H1 (cell line): ENCODE measurements around the gene CCDC148. TPM values are rescaled to one million over a fixed set of nuclear protein-coding genes. Genes with fewer than 3 reads are reported as not detected.

Experiments
- CTCF ChIA-PET: fragments of 300-600 bp; sonication (Branson Sonifier 250); formaldehyde crosslinking; loops from one replicate; lab custom pipeline; 2021; ENCODE audit not compliant: partially characterized antibody; lab: Charles Lee
- POLR2A ChIA-PET: fragments of 300-600 bp; sonication (Branson Sonifier 250); formaldehyde crosslinking; loops from one replicate; lab custom pipeline; 2021; ENCODE audit warnings: inconsistent platforms; ENCODE audit not compliant: partially characterized antibody; lab: Charles Lee
- DNase-seq, 2 experiments: peaks; one replicate each; pipeline versions ENCODE4 v3.0.0 to v3.0.0-alpha.2; 2010 to 2022; ENCODE audit warnings: low spot score in 2 of 2, low read depth in 1 of 2, mixed read lengths in 1 of 2
- FAIRE-seq: peaks from 2 replicates; lab custom pipeline; 2011; peaks lifted over from hg19 to GRCh38; lab: Jason Lieb, UNC
- H2AFZ ChIP-seq: 2 replicates; pipeline ENCODE4 v1.8.1; 2012; ENCODE audit warnings: low read length, inconsistent platforms
- H2AK5ac ChIP-seq: 2 replicates; pipeline ENCODE4 v1.6.1; 2013; ENCODE audit warnings: low read depth, low read length
- H2BK120ac ChIP-seq: replicated peaks from 2 replicates; pipeline ENCODE3; 2013; ENCODE audit warnings: low read depth, low read length, inconsistent platforms
- H2BK12ac ChIP-seq: 2 replicates; pipeline ENCODE4 v1.6.1; 2013; ENCODE audit warnings: low read depth, low read length
- H2BK15ac ChIP-seq: 2 replicates; pipeline ENCODE4 v1.6.1; 2013; ENCODE audit warnings: low read length
- H2BK20ac ChIP-seq: 2 replicates; pipeline ENCODE4 v1.6.1; 2013; ENCODE audit warnings: low read length
- H2BK5ac ChIP-seq: 2 replicates; pipeline ENCODE4 v1.6.1; 2013; ENCODE audit warnings: low read depth, low read length
- H3K14ac ChIP-seq: 2 replicates; pipeline ENCODE4 v1.6.1; 2013; ENCODE audit warnings: inconsistent platforms; ENCODE audit not compliant: insufficient read length
- H3K18ac ChIP-seq: 2 replicates; pipeline ENCODE4 v1.6.1; 2013; ENCODE audit warnings: low read length; ENCODE audit errors: extremely low read depth
- H3K23ac ChIP-seq: 2 replicates; pipeline ENCODE4 v1.6.1; 2013; ENCODE audit warnings: inconsistent platforms; ENCODE audit not compliant: insufficient read length
- H3K23me2 ChIP-seq: 2 replicates; pipeline ENCODE4 v1.6.1; 2013; ENCODE audit warnings: low read depth, low read length
- H3K27ac ChIP-seq: 2 replicates; pipeline ENCODE4 v1.6.1; 2011; ENCODE audit warnings: low read depth, low read length, inconsistent platforms
- H3K27me3 ChIP-seq, 4 experiments: replicated peaks in 1 of 4; 1 replicate in 1 of 4; 2 replicates in 3 of 4; pipeline versions ENCODE4 v1.6.1 to v1.8.1; 2011 to 2013; ENCODE audit warnings: low read length in 3 of 4, mild to moderate bottlenecking in 3 of 4, inconsistent platforms in 2 of 4, mixed read lengths in 2 of 4, moderate library complexity in 1 of 4; ENCODE audit not compliant: control insufficient read depth in 3 of 4, insufficient read depth in 3 of 4; ENCODE audit errors: extremely low read depth in 1 of 4
- H3K36me3 ChIP-seq, 4 experiments: 2 replicates each; pipeline versions ENCODE4 v1.6.1 to v1.8.1; 2011 to 2013; ENCODE audit warnings: mild to moderate bottlenecking in 4 of 4, low read length in 3 of 4, moderate library complexity in 2 of 4, control low read depth in 1 of 4, inconsistent platforms in 1 of 4; ENCODE audit not compliant: insufficient read depth in 4 of 4, control insufficient read depth in 2 of 4
- H3K4ac ChIP-seq: replicated peaks from 2 replicates; pipeline ENCODE3; 2013; ENCODE audit warnings: low read length, low read depth, mixed read lengths, inconsistent platforms; ENCODE audit not compliant: insufficient read length
- H3K4me1 ChIP-seq, 4 experiments: replicated peaks in 1 of 4; 1 replicate in 1 of 4; 2 replicates in 3 of 4; pipeline versions ENCODE4 v1.6.1 to v1.8.1; 2011 to 2013; ENCODE audit warnings: low read length in 3 of 4, inconsistent platforms in 2 of 4, mixed read lengths in 1 of 4; ENCODE audit not compliant: insufficient read depth in 4 of 4, control insufficient read depth in 3 of 4
- H3K4me2 ChIP-seq, 2 experiments: 2 replicates each; pipeline versions ENCODE4 v1.6.1 to v1.8.1; 2011 to 2013; ENCODE audit warnings: low read depth in 2 of 2, low read length in 2 of 2, control low read depth in 1 of 2, inconsistent platforms in 1 of 2, mild to moderate bottlenecking in 1 of 2; ENCODE audit not compliant: insufficient read depth in 1 of 2
- H3K4me3 ChIP-seq, 4 experiments: fragments of 200-600, 300-600 bp in 1 of 4; sonication (generic), shearing (Covaris generic), sonication (Bioruptor Twin) in 1 of 4; 2 replicates each; pipeline versions ENCODE4 v1.5.1 to v1.8.1; 2011 to 2016; ENCODE audit warnings: low read length in 4 of 4, low read depth in 3 of 4, control low read depth in 2 of 4, inconsistent platforms in 2 of 4, mild to moderate bottlenecking in 2 of 4, mixed read lengths in 1 of 4, moderate library complexity in 1 of 4; ENCODE audit not compliant: insufficient read depth in 2 of 4; ENCODE audit errors: extremely low read depth in 1 of 4
- H3K56ac ChIP-seq: replicated peaks from 2 replicates; pipeline ENCODE3; 2013; ENCODE audit warnings: low read depth, mild to moderate bottlenecking, mixed read lengths, low read length, inconsistent platforms; ENCODE audit not compliant: insufficient read length
- H3K79me1 ChIP-seq: 2 replicates; pipeline ENCODE4 v1.6.1; 2013; ENCODE audit warnings: low read depth, low read length, control low read depth
- H3K79me2 ChIP-seq, 2 experiments: 2 replicates each; pipeline versions ENCODE4 v1.6.1 to v1.8.1; 2012 to 2013; ENCODE audit warnings: low read length in 2 of 2, mild to moderate bottlenecking in 2 of 2, inconsistent platforms in 1 of 2; ENCODE audit not compliant: insufficient read depth in 2 of 2, control insufficient read depth in 1 of 2
- H3K9ac ChIP-seq, 4 experiments: replicated peaks in 1 of 4; 1 replicate in 1 of 4; 2 replicates in 3 of 4; pipeline versions ENCODE4 v1.6.1 to v1.8.1; 2011 to 2013; ENCODE audit warnings: low read depth in 3 of 4, low read length in 3 of 4, control low read depth in 2 of 4, mild to moderate bottlenecking in 2 of 4, moderate library complexity in 2 of 4, inconsistent platforms in 1 of 4; ENCODE audit errors: extremely low read depth in 1 of 4
- H3K9me3 ChIP-seq, 2 experiments: 2 replicates each; pipeline versions ENCODE4 v1.6.1 to v1.8.1; 2012 to 2013; ENCODE audit warnings: mild to moderate bottlenecking in 2 of 2, moderate library complexity in 2 of 2, control low read depth in 1 of 2, inconsistent platforms in 1 of 2, low read depth in 1 of 2, low read length in 1 of 2, mixed read lengths in 1 of 2; ENCODE audit not compliant: insufficient read depth in 2 of 2
- H4K20me1 ChIP-seq, 2 experiments: replicated peaks in 1 of 2; 2 replicates each; pipeline versions ENCODE3 to v1.8.1; 2011 to 2013; ENCODE audit warnings: inconsistent platforms in 2 of 2, low read length in 2 of 2, mild to moderate bottlenecking in 1 of 2; ENCODE audit not compliant: insufficient read depth in 2 of 2, control insufficient read depth in 1 of 2
- H4K5ac ChIP-seq: 2 replicates; pipeline ENCODE4 v1.6.1; 2013; ENCODE audit warnings: low read length, low read depth, mixed read lengths, inconsistent platforms; ENCODE audit not compliant: insufficient read length
- H4K8ac ChIP-seq: 2 replicates; pipeline ENCODE4 v1.8.0; 2013; ENCODE audit warnings: mild to moderate bottlenecking, moderate library complexity, low read length, inconsistent platforms; ENCODE audit not compliant: insufficient read depth; ENCODE audit errors: extremely low read depth
- H4K91ac ChIP-seq: replicated peaks from 2 replicates; pipeline ENCODE3; 2013; ENCODE audit warnings: low read length, mixed read lengths, inconsistent platforms; ENCODE audit not compliant: insufficient read length
- ATF2 ChIP-seq: IDR thresholded peaks from 2 replicates; pipeline ENCODE4 v1.6.1; 2012; ENCODE audit warnings: low read length, inconsistent platforms
- CREB1 ChIP-seq: IDR thresholded peaks from 2 replicates; pipeline ENCODE4 v1.6.1; 2012; ENCODE audit warnings: inconsistent platforms
- EZH2 ChIP-seq: fragments of 200-600 bp; sonication (generic); IDR thresholded peaks from 2 replicates; pipeline ENCODE4 v1.7.1; 2012; ENCODE audit warnings: low read depth, mild to moderate bottlenecking, moderate library complexity, low read length, inconsistent platforms; ENCODE audit not compliant: severe bottlenecking
- JUN ChIP-seq: IDR thresholded peaks from 2 replicates; pipeline ENCODE4 v1.6.1; 2011; ENCODE audit warnings: low read depth, mild to moderate bottlenecking, improper control_type of control experiment, low read length
- NRF1 ChIP-seq: IDR thresholded peaks from 2 replicates; pipeline ENCODE4 v1.6.1; 2011; ENCODE audit warnings: mild to moderate bottlenecking, low read depth, low read length, improper control_type of control experiment
- PHF8 ChIP-seq: fragments of 200-600 bp; sonication (generic); conservative IDR thresholded peaks from 2 replicates; pipeline ENCODE4 v1.7.1; 2012; ENCODE audit warnings: low read depth, mild to moderate bottlenecking, inconsistent platforms, low read length, moderate library complexity
- RBBP5 ChIP-seq: IDR thresholded peaks from 2 replicates; pipeline ENCODE4 v1.7.1; 2012; ENCODE audit warnings: low read depth, mild to moderate bottlenecking, inconsistent platforms, low read length, moderate library complexity, borderline replicate concordance
- TBP ChIP-seq: IDR thresholded peaks from 2 replicates; pipeline ENCODE4 v1.6.1; 2011; ENCODE audit warnings: low read depth, low read length, improper control_type of control experiment
- TCF12 ChIP-seq: IDR thresholded peaks from 2 replicates; pipeline ENCODE4 v1.6.1; 2011; ENCODE audit warnings: low read depth, mild to moderate bottlenecking, low read length
- WGBS, 2 experiments: shearing (Covaris generic) in 1 of 2; methylation state at CpG; one replicate each; pipeline versions ENCODE4 v1.1.6 to v1.1.7; 2013 to 2015; ENCODE audit warnings: low lambda C conversion rate in 2 of 2, mixed read lengths in 2 of 2, inconsistent platforms in 1 of 2, low coverage in 1 of 2, missing lambda C conversion rate in 1 of 2; ENCODE audit not compliant: insufficient replicate concordance in 2 of 2, insufficient coverage in 1 of 2, insufficient read length in 1 of 2; ENCODE audit errors: extremely low coverage in 1 of 2, missing lambda C conversion rate in 1 of 2; 5-methylcytosine and 5-hydroxymethylcytosine counted together
- polyA plus RNA-seq, 7 experiments: library from polyadenylated mRNA; depleted of rRNA in 3 of 7; stranded (reverse) in 5 of 7; unstranded in 2 of 7; fragments of >200 nt in 5 of 7; fragments of 200-250 nt in 2 of 7; gene quantifications; 1 replicate in 5 of 7; 2 replicates in 1 of 7; 4 replicates in 1 of 7; pipeline versions ENCODE4 v1.2.1 to v1.2.3, GENCODE V29; 2011 to 2013; ENCODE audit warnings: missing spikeins in 2 of 7, mixed read lengths in 2 of 7
- total RNA-seq: library from RNA; stranded (reverse); fragmentation: NEBNext Ultra II Directional; extraction: Animal tissue kit (Norgen Biotek cat#: 25700); gene quantifications from 2 replicates; pipeline ENCODE4 v1.2.1, GENCODE V29; 2021

Gene CCDC148
- total and polyA plus RNA-seq, 2 of the 8 experiments (the other 6 are each of a cell fraction or from before 2014, with no cell fraction given), result 0.45 to 1.3 TPM

- WGBS, 2 experiments, result 86% methylated on average over 1 of the region's 1 CpG; no CpG with 5 or more reads in 1 of the 2 experiments
- Histone ChIP-seq H4K8ac (no peak overlapping the region), H3K14ac (no peak overlapping the region), H3K18ac (no peak overlapping the region), H2AFZ (no peak overlapping the region), H3K4me3 (no peak overlapping the region), H3K36me3 (no peaks in the 10 kb centered on the region), H3K79me1 (no peaks in the 10 kb centered on the region), H4K20me1 (no peaks in the 10 kb centered on the region), H3K79me2 (no peaks in the 10 kb centered on the region), H3K9me3 (no peaks in the 10 kb centered on the region), H4K5ac (no peak overlapping the region), H3K23me2 (no peaks in the 10 kb centered on the region), H3K9ac (no peak overlapping the region), H3K4ac (no peak overlapping the region), H2BK12ac (no peak overlapping the region), H2BK120ac (no peak overlapping the region), H2AK5ac (no peak overlapping the region), H2BK20ac (no peak overlapping the region), H3K4me2 (no peak overlapping the region), H3K56ac (no peak overlapping the region), H3K23ac (no peak overlapping the region), H3K27ac (no peak overlapping the region)
- CTCF ChIA-PET, result interaction anchor here (0.8 kb wide), 1 partner anchor 8 kb away, joined by 3 read pairs; no protein-coding TSS in a partner anchor
- DNase-seq (no peak), FAIRE-seq (no peak)
- POLR2A ChIA-PET, result interaction anchor here (0.6 kb wide), 1 partner anchor 1066 kb away, joined by 3 read pairs; no protein-coding TSS in a partner anchor
- TF ChIP-seq RBBP5, result no peak
- no peak for TF ChIP-seq JUN
- no peak for TF ChIP-seq PHF8
- TF ChIP-seq TCF12, result no peak
- TF ChIP-seq CREB1, result no peak
- no peak for TF ChIP-seq ATF2
- no peak for TF ChIP-seq NRF1
- TF ChIP-seq EZH2, result no peak
- TF ChIP-seq TBP, result no peak
- TF ChIP-seq, all 59 proteins: peak for 0
- Histone ChIP-seq H3K4me1 (no peaks in the 10 kb centered on the region), H4K91ac (no peak overlapping the region), H3K27me3 (no peaks in the 10 kb centered on the region), H2BK5ac (no peak overlapping the region), H2BK15ac (no peak overlapping the region)
These were observed 77.6 kb downstream of the CCDC148 start for GRCh38 chr2:158378926-158379325.
